HepG2 (cell line): ENCODE data around the gene FARSB. TPM values are rescaled to one million over a fixed set of nuclear protein-coding genes. Genes with fewer than 3 reads are reported as not detected.

Source experiments
- ATAD3A ChIP-seq: sonication (generic); formaldehyde crosslinking; IDR thresholded peaks from 2 replicates; pipeline ENCODE4 v1.4.0; 2020; ENCODE audit warnings: missing genetic modification reagents
- ATF4 ChIP-seq, 2 experiments: fragments of 450-650 bp in 1 of 2; sonication (generic) in 1 of 2; formaldehyde crosslinking; IDR thresholded peaks; 2 replicates each; pipeline versions ENCODE4 v1.5.0 to v1.8.0; 2020 to 2022; ENCODE audit warnings: mild to moderate bottlenecking in 1 of 2, missing genetic modification reagents in 1 of 2
- BORCS8-MEF2B ChIP-seq: sonication (generic); formaldehyde crosslinking; IDR thresholded peaks from 2 replicates; pipeline ENCODE4 v1.8.0; 2022; ENCODE audit warnings: mild to moderate bottlenecking, missing genetic modification reagents
- BRD4 ChIP-seq: sonication (generic); formaldehyde crosslinking; IDR thresholded peaks from 2 replicates; pipeline ENCODE4 v1.4.0; 2020; ENCODE audit warnings: missing genetic modification reagents
- FOXP1 ChIP-seq, 2 experiments: fragments of 450-650 bp in 1 of 2; IDR thresholded peaks; 2 replicates each; pipeline ENCODE4 v1.6.1; 2017 to 2018; ENCODE audit warnings: antibody characterized with exemption in 1 of 2
- GFI1 ChIP-seq: sonication (generic); formaldehyde crosslinking; IDR thresholded peaks from 2 replicates; pipeline ENCODE4 v1.5.0; 2020; ENCODE audit warnings: missing genetic modification reagents, mild to moderate bottlenecking, borderline replicate concordance
- HNRNPL ChIP-seq: fragments of 200-400 bp; formaldehyde crosslinking; IDR thresholded peaks from 2 replicates; pipeline ENCODE4 v1.6.1; 2017; ENCODE audit warnings: mild to moderate bottlenecking, low read depth, low read length
- HOXA5 ChIP-seq: sonication (generic); formaldehyde crosslinking; IDR thresholded peaks from 2 replicates; pipeline ENCODE4 v1.4.0; 2020; ENCODE audit warnings: missing genetic modification reagents
- ISL2 ChIP-seq: sonication (generic); formaldehyde crosslinking; IDR thresholded peaks from 2 replicates; pipeline ENCODE4 v1.5.0; 2020; ENCODE audit warnings: missing genetic modification reagents
- MIXL1 ChIP-seq: IDR thresholded peaks from 2 replicates; pipeline ENCODE4 v1.6.1; 2016
- MTF1 ChIP-seq: sonication (generic); formaldehyde crosslinking; IDR thresholded peaks from 2 replicates; pipeline ENCODE4 v1.5.0; 2020; ENCODE audit warnings: missing genetic modification reagents
- MYPOP ChIP-seq: sonication (generic); formaldehyde crosslinking; IDR thresholded peaks from 2 replicates; pipeline ENCODE4 v1.8.1; 2023; ENCODE audit warnings: mild to moderate bottlenecking, moderate library complexity, missing genetic modification reagents
- NR2F6 ChIP-seq, 2 experiments: IDR thresholded peaks; 2 replicates each; pipeline ENCODE4 v1.6.1; 2016; ENCODE audit warnings: antibody characterized with exemption in 1 of 2, mild to moderate bottlenecking in 1 of 2
- RBM22 ChIP-seq: fragments of 200-400 bp; formaldehyde crosslinking; optimal IDR thresholded peaks from 2 replicates; pipeline ENCODE3; 2017; ENCODE audit warnings: mild to moderate bottlenecking, low read length, moderate library complexity
- REPIN1 ChIP-seq: sonication (generic); formaldehyde crosslinking; IDR thresholded peaks from 2 replicates; pipeline ENCODE4 v1.8.0; 2022; ENCODE audit warnings: missing genetic modification reagents, low read depth, mild to moderate bottlenecking, borderline replicate concordance
- RXRA ChIP-seq: sonication (generic); formaldehyde crosslinking; IDR thresholded peaks from 2 replicates; pipeline ENCODE4 v1.5.1; 2020; ENCODE audit warnings: missing genetic modification reagents
- SAFB2 ChIP-seq: sonication (generic); formaldehyde crosslinking; IDR thresholded peaks from 2 replicates; pipeline ENCODE4 v1.5.1; 2020; ENCODE audit warnings: missing genetic modification reagents, low read depth, mild to moderate bottlenecking, borderline replicate concordance
- SMARCC2 ChIP-seq: fragments of 450-650 bp; IDR thresholded peaks from 2 replicates; pipeline ENCODE4 v1.6.1; 2017; ENCODE audit warnings: antibody characterized with exemption, mild to moderate bottlenecking
- TOPORS ChIP-seq: sonication (generic); formaldehyde crosslinking; IDR thresholded peaks from 2 replicates; pipeline ENCODE4 v1.8.0; 2023; ENCODE audit warnings: mild to moderate bottlenecking, missing genetic modification reagents
- ZBTB20 ChIP-seq: sonication (generic); formaldehyde crosslinking; IDR thresholded peaks from 2 replicates; pipeline ENCODE4 v1.8.1; 2023; ENCODE audit warnings: missing genetic modification reagents, low read depth, mild to moderate bottlenecking, borderline replicate concordance
- ZBTB43 ChIP-seq: sonication (generic); formaldehyde crosslinking; conservative IDR thresholded peaks from 2 replicates; pipeline ENCODE4 v1.4.0; 2020; ENCODE audit warnings: missing genetic modification reagents
- ZFP82 ChIP-seq: sonication (generic); formaldehyde crosslinking; IDR thresholded peaks from 2 replicates; pipeline ENCODE4 v1.5.1; 2020; ENCODE audit warnings: mild to moderate bottlenecking, missing genetic modification reagents, borderline replicate concordance
- ZNF17 ChIP-seq: sonication (generic); formaldehyde crosslinking; IDR thresholded peaks from 2 replicates; pipeline ENCODE4 v1.5.0; 2020; ENCODE audit warnings: mild to moderate bottlenecking, missing genetic modification reagents
- ZNF556 ChIP-seq: sonication (generic); formaldehyde crosslinking; IDR thresholded peaks from 2 replicates; pipeline ENCODE4 v1.4.0; 2020; ENCODE audit warnings: mild to moderate bottlenecking, missing genetic modification reagents, borderline replicate concordance
- ZNF572 ChIP-seq: sonication (generic); formaldehyde crosslinking; IDR thresholded peaks from 2 replicates; pipeline ENCODE4 v1.5.1; 2020; ENCODE audit warnings: mild to moderate bottlenecking, missing genetic modification reagents
- ZNF678 ChIP-seq: sonication (generic); formaldehyde crosslinking; IDR thresholded peaks from 2 replicates; pipeline ENCODE4 v1.4.0; 2020; ENCODE audit warnings: mild to moderate bottlenecking, missing genetic modification reagents
- polyA plus RNA-seq, 8 experiments: library from polyadenylated mRNA; depleted of rRNA in 3 of 8; stranded (reverse) in 7 of 8; unstranded in 1 of 8; fragments of >200 nt; fragmentation: Illumina TruSeq in 4 of 8; extraction: Trizol in 4 of 8; gene quantifications; 2 replicates each; pipeline versions ENCODE4 v1.2.1 to v1.2.3, GENCODE V29; 2011 to 2016; ENCODE audit warnings: low read depth in 4 of 8, missing spikeins in 1 of 8, mixed read lengths in 1 of 8; ENCODE audit not compliant: insufficient read depth in 1 of 8
- total RNA-seq, 5 experiments: library from RNA; depleted of rRNA; stranded (reverse); fragments of >200 nt; fragmentation: Illumina TruSeq; extraction: Trizol; gene quantifications; 2 replicates each; pipeline ENCODE4 v1.2.3, GENCODE V29; 2016; ENCODE audit warnings: low read depth in 1 of 5

Gene FARSB
- total and polyA plus RNA-seq, 2 of the 13 experiments (the other 11 are each of a cell fraction or from before 2014, with no cell fraction given), result 23.3 to 45.9 TPM

- TF ChIP-seq ZBTB43, result no peak
- TF ChIP-seq BORCS8-MEF2B, result no peak
- TF ChIP-seq RBM22, result no peak
- TF ChIP-seq ZNF572 (CRISPR knock-in tag), result no peak
- TF ChIP-seq HNRNPL, result no peak
- no peak for TF ChIP-seq SAFB2 (CRISPR knock-in tag)
- no peak for TF ChIP-seq ATAD3A
- no peak for TF ChIP-seq FOXP1 (IDR thresholded peaks at IDR 0.05)
- peak; percentile 59 for TF ChIP-seq FOXP1 (CRISPR knock-in tag; IDR thresholded peaks at IDR 0.05)
- TF ChIP-seq ISL2 (CRISPR knock-in tag), result no peak
- TF ChIP-seq ZNF678 (CRISPR knock-in tag), result no peak
- peak; percentile 51; the same call in 1 of the 2 replicates for TF ChIP-seq REPIN1
- TF ChIP-seq MYPOP (CRISPR knock-in tag), result 0 out of 2 replicates have a peak, but pooled peaks have one; percentile 19
- TF ChIP-seq MIXL1, result peak; percentile 51; the same call in 1 of the 2 replicates
- no peak for TF ChIP-seq GFI1 (CRISPR knock-in tag)
- no peak for TF ChIP-seq BRD4 (CRISPR knock-in tag)
- TF ChIP-seq ZNF17, result no peak
- no peak for TF ChIP-seq SMARCC2
- TF ChIP-seq TOPORS (CRISPR knock-in tag), result no peak
- TF ChIP-seq RXRA, result no peak
- no peak for TF ChIP-seq ZNF556 (CRISPR knock-in tag)
- TF ChIP-seq ZFP82 (CRISPR knock-in tag), result no peak
- no peak for TF ChIP-seq ZBTB20
- TF ChIP-seq MTF1 (CRISPR knock-in tag), result no peak
- no peak for TF ChIP-seq ATF4 (CRISPR knock-in tag; IDR thresholded peaks at IDR 0.05)
- no peak for TF ChIP-seq HOXA5
- no peak for TF ChIP-seq NR2F6 (IDR thresholded peaks at IDR 0.05)
- TF ChIP-seq NR2F6 (CRISPR knock-in tag; IDR thresholded peaks at IDR 0.05), result no peak
These were observed 83.1 kb downstream of the FARSB start (continued) for GRCh38 chr2:222572751-222573174.
